Kidney (tissue), 14 donors: Measurements from ENCODE around the gene PITPNC1. TPM values are rescaled to one million over a fixed set of nuclear protein-coding genes. Genes with fewer than 3 reads are reported as not detected.

Experiments used
- DNase-seq, 5 donors: peaks; one replicate each; pipeline ENCODE4 v3.0.0-alpha.2; 2013 to 2020
- FAIRE-seq: peaks from 2 replicates; lab custom pipeline; 2012; peaks lifted over from hg19 to GRCh38; lab: Jason Lieb, UNC
- H3K27ac ChIP-seq, 2 donors: one replicate each; pipeline ENCODE4 v1.7.0; 2013; ENCODE audit warnings: low read depth in 2 of 2, low read length in 2 of 2, inconsistent platforms in 1 of 2
- H3K27me3 ChIP-seq: one replicate; pipeline ENCODE4 v1.7.1; 2013; ENCODE audit warnings: low read length, inconsistent platforms; ENCODE audit not compliant: control insufficient read depth, insufficient read depth
- H3K36me3 ChIP-seq, 3 donors: one replicate each; pipeline versions ENCODE4 v1.7.0 to v1.7.1; 2013; ENCODE audit warnings: low read length in 3 of 3, control low read depth in 1 of 3, inconsistent platforms in 1 of 3; ENCODE audit not compliant: insufficient read depth in 3 of 3, control insufficient read depth in 2 of 3
- H3K4me1 ChIP-seq, 3 donors: one replicate each; pipeline versions ENCODE4 v1.7.0 to v1.7.1; 2013; ENCODE audit warnings: low read length in 3 of 3, inconsistent platforms in 1 of 3, low read depth in 1 of 3; ENCODE audit not compliant: control insufficient read depth in 2 of 3, insufficient read depth in 2 of 3
- H3K4me3 ChIP-seq, 3 donors: one replicate each; pipeline versions ENCODE4 v1.7.0 to v1.8.1; 2013; ENCODE audit warnings: low read length in 3 of 3, control low read depth in 1 of 3, inconsistent platforms in 1 of 3
- H3K9ac ChIP-seq, 3 donors: one replicate each; pipeline versions ENCODE4 v1.7.0 to v1.7.1; 2013; ENCODE audit warnings: low read length in 3 of 3, control low read depth in 1 of 3, inconsistent platforms in 1 of 3
- H3K9me3 ChIP-seq, 3 donors: one replicate each; pipeline versions ENCODE4 v1.7.0 to v1.7.1; 2013; ENCODE audit warnings: low read length in 3 of 3, control low read depth in 1 of 3, inconsistent platforms in 1 of 3; ENCODE audit not compliant: control insufficient read depth in 2 of 3, insufficient read depth in 1 of 3
- CTCF ChIP-seq: IDR thresholded peaks from 3 replicates; pipeline ENCODE4 v1.5.1; 2012; ENCODE audit warnings: mild to moderate bottlenecking, moderate library complexity, borderline replicate concordance; ENCODE audit not compliant: insufficient read depth; ENCODE audit errors: extremely low read depth
- intact Hi-C: fragments of 100-400 bp; cut with DNase I; formaldehyde crosslinking; loops from one replicate; pipeline ENCODE4 v1.11.1; 2022
- polyA plus RNA-seq: library from polyadenylated mRNA; stranded (reverse); fragments of 350-450 nt; fragmentation: Illumina TruSeq; extraction: RNeasy Lipid Tissue Mini Kit (QIAGEN cat#74804); gene quantifications from one replicate; pipeline ENCODE4 v1.2.3, GENCODE V29; 2014; ENCODE audit warnings: low read depth, low replicate concordance; ENCODE audit not compliant: insufficient read depth
- total RNA-seq: library from RNA; stranded (reverse); fragmentation: NEBNext Ultra II Directional; extraction: Animal tissue kit (Norgen Biotek cat#: 25700); gene quantifications from one replicate; pipeline ENCODE4 v1.2.1, GENCODE V29; 2021
- donor health status: control.
- donor health status: control.
- donor health status: control.
- donor health status: control.
- donor health status: control.
- donor health status: DM: yes; HTN: yes; CAD: no.
- donor health status: Normal renal cell carcinoma (clear cell type).

PITPNC1 gene
- total and polyA plus RNA-seq, 2 donors from 2014 or later = 14.2 to 41.3 TPM

- Histone ChIP-seq H3K4me1 (no peaks in the 10 kb centered on the region), H3K27ac (no peak overlapping the region), H3K9me3 (peaks cover 2 to 5% (median 3%) of the 10 kb centered on the region in 3 donors), H3K36me3 (no peaks in the 10 kb centered on the region), H3K9ac (no peak overlapping the region), H3K4me3 (no peak overlapping the region), H3K27me3 (no peaks in the 10 kb centered on the region)
- FAIRE-seq (no peak), DNase-seq (no peak)
- intact Hi-C loops = no loop called here
- TF ChIP-seq CTCF = no peak
Observed at GRCh38 chr17:67461228-67461780, 84.2 kb downstream of the PITPNC1 start.

- DNase-seq (no peak), FAIRE-seq (no peak)
- intact Hi-C loops = no loop called here
- Histone ChIP-seq H3K27ac (no peak overlapping the region), H3K9me3 (peaks cover 2 to 5% (median 3%) of the 10 kb centered on the region in 3 donors), H3K4me1 (no peaks in the 10 kb centered on the region), H3K36me3 (no peaks in the 10 kb centered on the region), H3K27me3 (no peaks in the 10 kb centered on the region), H3K9ac (no peak overlapping the region), H3K4me3 (no peak overlapping the region)
- TF ChIP-seq CTCF = no peak
Observed at GRCh38 chr17:67461876-67462275, 84.8 kb downstream of the PITPNC1 start.

- H3K9me3 ChIP-seq = no peaks in the 10 kb centered on the region
- intact Hi-C loops = no loop called here
- no peak overlapping the region for H3K27ac ChIP-seq
- H3K27me3 ChIP-seq = no peaks in the 10 kb centered on the region
- no peak overlapping the region for H3K9ac ChIP-seq
- no peaks in the 10 kb centered on the region for H3K36me3 ChIP-seq
- H3K4me3 ChIP-seq = no peak overlapping the region
- no peak for FAIRE-seq
- peaks cover 0 to 4% (median 2%) of the 10 kb centered on the region in 3 donors for H3K4me1 ChIP-seq
- TF ChIP-seq CTCF = no peak
- no peak for DNase-seq
Observed at GRCh38 chr17:67466251-67466796, 89.2 kb downstream of the PITPNC1 start.
